ENCODE data around the gene ADAMTS2. TPM values are rescaled to one million over a fixed set of nuclear protein-coding genes. Genes with fewer than 3 reads are reported as not detected.
"Not testable (repeated sequence)": the region's sequence is repeated elsewhere in the genome, so short reads cannot be mapped to it uniquely, and the experiment has no call there.

The ADAMTS2 gene
- total RNA-seq, 1 donor from 2014 or later, result 18.8 TPM

- H3K4me3 ChIP-seq (ENCODE audit: insufficient read depth, low read depth, low read length), result no peak overlapping the region
- no peaks in the 10 kb centered on the region for H3K36me3 ChIP-seq (ENCODE audit: insufficient read depth, low read length)
- H3K4me2 ChIP-seq (ENCODE audit: low read length), result no peak overlapping the region
- no peak overlapping the region for H3K4me3 Mint-ChIP-seq (ENCODE audit: unreplicated experiment)
- H3K9me3 ChIP-seq (ENCODE audit: insufficient read depth, low read depth, low read length), result peaks cover 2% of the 10 kb centered on the region
- no peaks in the 10 kb centered on the region for H3K27me3 Mint-ChIP-seq (ENCODE audit: low read depth, unreplicated experiment)
- no peaks in the 10 kb centered on the region for H3K4me1 ChIP-seq (ENCODE audit: insufficient read depth, low read length)
- peaks cover 7% of the 10 kb centered on the region for H3K9me3 Mint-ChIP-seq (ENCODE audit: unreplicated experiment)
- H2AFZ ChIP-seq (ENCODE audit: low read depth, low read length), result no peak overlapping the region
- FAIRE-seq (no peak), DNase-seq (ENCODE audit: low read depth) (no peak)
- H3K36me3 Mint-ChIP-seq (ENCODE audit: low read depth, unreplicated experiment), result peaks cover 5% of the 10 kb centered on the region
- H4K20me1 ChIP-seq (ENCODE audit: insufficient read depth, low read length), result no peaks in the 10 kb centered on the region
- no peaks in the 10 kb centered on the region for H3K79me2 ChIP-seq (ENCODE audit: insufficient read depth, low read length)
- no peak overlapping the region for H3K27ac Mint-ChIP-seq (ENCODE audit: unreplicated experiment)
- peaks cover 11% of the 10 kb centered on the region for H3K4me1 Mint-ChIP-seq (ENCODE audit: low read depth, unreplicated experiment)
- TF ChIP-seq EZH2 (IDR thresholded peaks at IDR 0.05; ENCODE audit: insufficient read depth, low read length) (no peak), CTCF (IDR thresholded peaks at IDR 0.05; ENCODE audit: insufficient read depth, low read depth, low read length) (no peak)
- no peak overlapping the region for H3K9ac ChIP-seq (ENCODE audit: low read length)
- no peak overlapping the region for H3K27ac ChIP-seq (ENCODE audit: low read depth, low read length)
- no peaks in the 10 kb centered on the region for H3K27me3 ChIP-seq (ENCODE audit: insufficient read depth, low read length)
Measured at GRCh38 chr5:179217956-179218942, 127.0 kb downstream of the ADAMTS2 start.

GRCh38 chr5:179217356-179217755 lies 127.9 kb downstream of the ADAMTS2 start:
- no peak for TF ChIP-seq CTCF (IDR thresholded peaks at IDR 0.05; ENCODE audit: insufficient read depth, low read depth, low read length)
- no peak for TF ChIP-seq EZH2 (IDR thresholded peaks at IDR 0.05; ENCODE audit: insufficient read depth, low read length)
- Mint-ChIP-seq H3K4me3 (ENCODE audit: unreplicated experiment) (no peak overlapping the region), H3K27me3 (ENCODE audit: low read depth, unreplicated experiment) (no peaks in the 10 kb centered on the region), H3K9me3 (ENCODE audit: unreplicated experiment) (peaks cover 2% of the 10 kb centered on the region), H3K4me1 (ENCODE audit: low read depth, unreplicated experiment) (peaks cover 11% of the 10 kb centered on the region), H3K36me3 (ENCODE audit: low read depth, unreplicated experiment) (peaks cover 2% of the 10 kb centered on the region), H3K27ac (ENCODE audit: unreplicated experiment) (no peak overlapping the region)
- no peaks in the 10 kb centered on the region for H3K36me3 ChIP-seq (ENCODE audit: insufficient read depth, low read length)
- H3K4me2 ChIP-seq (ENCODE audit: low read length), result no peak overlapping the region
- H4K20me1 ChIP-seq (ENCODE audit: insufficient read depth, low read length), result no peaks in the 10 kb centered on the region
- peaks cover 2% of the 10 kb centered on the region for H3K9me3 ChIP-seq (ENCODE audit: insufficient read depth, low read depth, low read length)
- no peak overlapping the region for H3K27ac ChIP-seq (ENCODE audit: low read depth, low read length)
- no peak overlapping the region for H3K4me3 ChIP-seq (ENCODE audit: insufficient read depth, low read depth, low read length)
- H2AFZ ChIP-seq (ENCODE audit: low read depth, low read length), result no peak overlapping the region
- FAIRE-seq (no peak), DNase-seq (ENCODE audit: low read depth) (no peak)
- no peaks in the 10 kb centered on the region for H3K27me3 ChIP-seq (ENCODE audit: insufficient read depth, low read length)
- H3K9ac ChIP-seq (ENCODE audit: low read length), result no peak overlapping the region
- no peaks in the 10 kb centered on the region for H3K79me2 ChIP-seq (ENCODE audit: insufficient read depth, low read length)
- H3K4me1 ChIP-seq (ENCODE audit: insufficient read depth, low read length), result no peaks in the 10 kb centered on the region

- H3K27me3 Mint-ChIP-seq (ENCODE audit: low read depth, unreplicated experiment); H3K79me2 ChIP-seq (ENCODE audit: insufficient read depth, low read length); FAIRE-seq; DNase-seq (ENCODE audit: low read depth); H3K9me3 Mint-ChIP-seq (ENCODE audit: unreplicated experiment); H3K27ac Mint-ChIP-seq (ENCODE audit: unreplicated experiment); H3K9me3 ChIP-seq (ENCODE audit: insufficient read depth, low read depth, low read length); H4K20me1 ChIP-seq (ENCODE audit: insufficient read depth, low read length); H3K36me3 ChIP-seq (ENCODE audit: insufficient read depth, low read length); H3K4me1 ChIP-seq (ENCODE audit: insufficient read depth, low read length); H3K4me3 Mint-ChIP-seq (ENCODE audit: unreplicated experiment); H3K36me3 Mint-ChIP-seq (ENCODE audit: low read depth, unreplicated experiment); H3K27me3 ChIP-seq (ENCODE audit: insufficient read depth, low read length); H3K27ac ChIP-seq (ENCODE audit: low read depth, low read length); H3K4me3 ChIP-seq (ENCODE audit: insufficient read depth, low read depth, low read length); H3K4me2 ChIP-seq (ENCODE audit: low read length); H3K9ac ChIP-seq (ENCODE audit: low read length); H2AFZ ChIP-seq (ENCODE audit: low read depth, low read length): not testable (repeated sequence)
- peaks cover 11% of the 10 kb centered on the region for H3K4me1 Mint-ChIP-seq (ENCODE audit: low read depth, unreplicated experiment)
Measured at GRCh38 chr5:179216381-179216780, 128.9 kb downstream of the ADAMTS2 start.

All from astrocyte (in vitro differentiated cells and primary cell).